Stimulated activated CD8-positive, alpha-beta memory T cell treated with anti-CD3 and anti-CD28 coated beads, Interleukin-7, amount 100 ng/mL, for 24 hours (primary cell): ENCODE measurements around the gene NR6A1.

Source experiments
- DNase-seq: peaks from one replicate; pipeline ENCODE4 v3.0.0-alpha.2; 2020; ENCODE audit warnings: low read depth

Gene NR6A1

GRCh38 chr9:124569942-124570341 is 201.2 kb downstream of the NR6A1 start:
- DNase-seq, result no peak

GRCh38 chr9:124567362-124567761 is 203.7 kb downstream of the NR6A1 start:
- no peak for DNase-seq

- no peak for DNase-seq
Measured at GRCh38 chr9:124562328-124562727, 208.8 kb downstream of the NR6A1 start.

- DNase-seq, result no peak
Measured at GRCh38 chr9:124559871-124560270, 211.2 kb downstream of the NR6A1 start.

- DNase-seq, result no peak
Measured at GRCh38 chr9:124558777-124559470, 212.2 kb downstream of the NR6A1 start.

- DNase-seq, result no peak
Measured at GRCh38 chr9:124557895-124558294, 213.2 kb downstream of the NR6A1 start.

- no peak for DNase-seq
Measured at GRCh38 chr9:124555043-124555442, 216.1 kb downstream of the NR6A1 start.

- no peak for DNase-seq
Measured at GRCh38 chr9:124553738-124554137, 217.4 kb downstream of the NR6A1 start.

- no peak for DNase-seq
Measured at GRCh38 chr9:124552273-124552605, 218.9 kb downstream of the NR6A1 start.

GRCh38 chr9:124551472-124552272 is 219.4 kb downstream of the NR6A1 start:
- no peak for DNase-seq

GRCh38 chr9:124550072-124550471 is 221.0 kb downstream of the NR6A1 start:
- DNase-seq, result no peak

GRCh38 chr9:124549016-124549415 is 222.1 kb downstream of the NR6A1 start:
- no peak for DNase-seq

- no peak for DNase-seq
Measured at GRCh38 chr9:124544535-124544934, 226.6 kb downstream of the NR6A1 start.

- DNase-seq, result no peak
Measured at GRCh38 chr9:124541824-124542223, 229.3 kb downstream of the NR6A1 start.

GRCh38 chr9:124537926-124538325 is 233.2 kb downstream of the NR6A1 start:
- no peak for DNase-seq

- no peak for DNase-seq
Measured at GRCh38 chr9:124535846-124536245, 235.3 kb downstream of the NR6A1 start.

GRCh38 chr9:124532897-124533296 is 238.2 kb downstream of the NR6A1 start:
- DNase-seq, result no peak

GRCh38 chr9:124531115-124531514 is 240.0 kb downstream of the NR6A1 start:
- no peak for DNase-seq

- DNase-seq, result no peak
Measured at GRCh38 chr9:124530246-124530645, 240.9 kb downstream of the NR6A1 start.

- DNase-seq, result no peak
Measured at GRCh38 chr9:124527781-124528180, 243.3 kb downstream of the NR6A1 start.

- DNase-seq, result no peak
Measured at GRCh38 chr9:124526174-124526573, 244.9 kb downstream of the NR6A1 start.

- DNase-seq, result no peak
Measured at GRCh38 chr9:124522121-124523098, 248.7 kb downstream of the NR6A1 start.
